ENCODE results near the gene SHB.
A peak's percentile ranks its signal among the peaks of the same experiment; 100 is the strongest.

SHB gene

GRCh38 chr9:38068701-38069628 lies at the start of gene SHB:
TSS of gene SHB (minus strand) at chr9:38069227. CDS start at chr9:38068645, 582 bp downstream.
- Histone ChIP-seq H3K9ac (ENCODE audit: low read length) (peak within 1 kb of the TSS; percentile 90), H3K4me2 (ENCODE audit: low read length) (peak within 1 kb of the TSS; percentile 90), H3K79me2 (ENCODE audit: low read length) (no peaks in the 10 kb centered on the region; the same call in none of the 2 replicates), H4K20me1 (ENCODE audit: insufficient read depth, low read length) (peaks cover 3% of the 10 kb centered on the region; the same call in 1 of the 2 replicates), H3K9me3 (ENCODE audit: insufficient read depth, low read length) (no peaks in the 10 kb centered on the region), H3K4me3 (ENCODE audit: low read length) (peak within 1 kb of the TSS; percentile 100), H3K27me3 (ENCODE audit: low read depth, low read length) (peaks cover 6% of the 10 kb centered on the region; the same call in 1 of the 2 replicates), H3K27ac (ENCODE audit: low read length) (peak within 1 kb of the TSS; percentile 56), H2AFZ (ENCODE audit: low read depth, low read length) (peak within 1 kb of the TSS; percentile 99), H3K36me3 (replicated peaks; ENCODE audit: low read depth, low read length) (no peaks in the 10 kb centered on the region), H3K4me1 (ENCODE audit: low read length) (peaks cover 21% of the 10 kb centered on the region)
- TF ChIP-seq CTCF (IDR thresholded peaks at IDR 0.05; ENCODE audit: low read depth, low read length) (peak; percentile 46), EZH2phosphoT487 (IDR thresholded peaks at IDR 0.05; ENCODE audit: low read depth) (no peak)

- H4K20me1 ChIP-seq (ENCODE audit: insufficient read depth, low read length), result no peaks in the 10 kb centered on the region
- H3K36me3 ChIP-seq (replicated peaks; ENCODE audit: low read depth, low read length), result no peaks in the 10 kb centered on the region
- no peaks in the 10 kb centered on the region for H3K79me2 ChIP-seq (ENCODE audit: low read length)
- H2AFZ ChIP-seq (ENCODE audit: low read depth, low read length), result no peak overlapping the region
- no peak overlapping the region for H3K27ac ChIP-seq (ENCODE audit: low read length)
- H3K4me3 ChIP-seq (ENCODE audit: low read length), result no peak overlapping the region
- H3K4me2 ChIP-seq (ENCODE audit: low read length), result no peak overlapping the region
- H3K4me1 ChIP-seq (ENCODE audit: low read length), result peaks cover 12% of the 10 kb centered on the region
- no peak overlapping the region for H3K9ac ChIP-seq (ENCODE audit: low read length)
- TF ChIP-seq CTCF (IDR thresholded peaks at IDR 0.05; ENCODE audit: low read depth, low read length) (no peak), EZH2phosphoT487 (IDR thresholded peaks at IDR 0.05; ENCODE audit: low read depth) (no peak)
- H3K9me3 ChIP-seq (ENCODE audit: insufficient read depth, low read length), result no peaks in the 10 kb centered on the region
- 0 out of 2 replicates have a peak, but pooled peaks cover 9% of the 10 kb centered on the region for H3K27me3 ChIP-seq (ENCODE audit: low read depth, low read length)
Measured at GRCh38 chr9:38117651-38118050, 48.6 kb upstream of the SHB start.

- TF ChIP-seq EZH2phosphoT487 (IDR thresholded peaks at IDR 0.05; ENCODE audit: low read depth) (no peak), CTCF (IDR thresholded peaks at IDR 0.05; ENCODE audit: low read depth, low read length) (no peak)
Measured at GRCh38 chr9:38114905-38115304, 45.9 kb upstream of the SHB start.

GRCh38 chr9:38112456-38112855 lies 43.4 kb upstream of the SHB start:
- Histone ChIP-seq H3K79me2 (ENCODE audit: low read length) (no peaks in the 10 kb centered on the region), H2AFZ (ENCODE audit: low read depth, low read length) (no peak overlapping the region), H4K20me1 (ENCODE audit: insufficient read depth, low read length) (no peaks in the 10 kb centered on the region), H3K36me3 (replicated peaks; ENCODE audit: low read depth, low read length) (no peaks in the 10 kb centered on the region), H3K27ac (ENCODE audit: low read length) (no peak overlapping the region), H3K9ac (ENCODE audit: low read length) (no peak overlapping the region), H3K4me2 (ENCODE audit: low read length) (no peak overlapping the region), H3K4me3 (ENCODE audit: low read length) (no peak overlapping the region), H3K4me1 (ENCODE audit: low read length) (no peaks in the 10 kb centered on the region), H3K9me3 (ENCODE audit: insufficient read depth, low read length) (no peaks in the 10 kb centered on the region), H3K27me3 (ENCODE audit: low read depth, low read length) (peaks cover 22% of the 10 kb centered on the region)
- TF ChIP-seq CTCF (IDR thresholded peaks at IDR 0.05; ENCODE audit: low read depth, low read length) (no peak), EZH2phosphoT487 (IDR thresholded peaks at IDR 0.05; ENCODE audit: low read depth) (no peak)

More at GRCh38 chr9:38114905-38115304, 45.9 kb upstream of the SHB start:
- H3K4me1 ChIP-seq (ENCODE audit: low read length), result peaks cover 12% of the 10 kb centered on the region
- H3K27me3 ChIP-seq (ENCODE audit: low read depth, low read length), result peaks cover 22% of the 10 kb centered on the region
- no peak overlapping the region for H3K9ac ChIP-seq (ENCODE audit: low read length)
- H3K79me2 ChIP-seq (ENCODE audit: low read length), result no peaks in the 10 kb centered on the region
- no peak overlapping the region for H3K27ac ChIP-seq (ENCODE audit: low read length)
- no peaks in the 10 kb centered on the region for H3K36me3 ChIP-seq (replicated peaks; ENCODE audit: low read depth, low read length)
- no peak overlapping the region for H2AFZ ChIP-seq (ENCODE audit: low read depth, low read length)
- no peaks in the 10 kb centered on the region for H4K20me1 ChIP-seq (ENCODE audit: insufficient read depth, low read length)
- no peak overlapping the region for H3K4me2 ChIP-seq (ENCODE audit: low read length)
- H3K4me3 ChIP-seq (ENCODE audit: low read length), result no peak overlapping the region
- H3K9me3 ChIP-seq (ENCODE audit: insufficient read depth, low read length), result no peaks in the 10 kb centered on the region
